Measurements from ENCODE around the gene ISOC1. TPM values are rescaled to one million over a fixed set of nuclear protein-coding genes. Genes with fewer than 3 reads are reported as not detected.

The ISOC1 gene
- total RNA-seq, 1 experiment from 2014 or later = 24.9 TPM

GRCh38 chr5:129118405-129118804, 23.9 kb downstream of the ISOC1 start (continued):
- TF ChIP-seq PRDM15 (CRISPR knock-in tag; IDR thresholded peaks at IDR 0.05) (no peak), NR3C1 (CRISPR knock-in tag; conservative IDR thresholded peaks at IDR 0.05; ENCODE audit: low read depth) (no peak), GABPB1 (CRISPR knock-in tag; IDR thresholded peaks at IDR 0.05) (no peak)

GRCh38 chr5:129118826-129119225, 24.3 kb downstream of the ISOC1 start:
- ATAC-seq = no peak
- no peaks in the 10 kb centered on the region for H3K9me3 Mint-ChIP-seq
- no peak for TF ChIP-seq JAZF1 (CRISPR knock-in tag; IDR thresholded peaks at IDR 0.05)
- TF ChIP-seq MYBL2 (CRISPR knock-in tag; IDR thresholded peaks at IDR 0.05) = no peak
- TF ChIP-seq ARID4B (CRISPR knock-in tag; IDR thresholded peaks at IDR 0.05; ENCODE audit: borderline replicate concordance) = no peak
- no peak for TF ChIP-seq ELF4 (CRISPR knock-in tag; IDR thresholded peaks at IDR 0.05; ENCODE audit: low read depth)
- no peak for TF ChIP-seq MXD4 (CRISPR knock-in tag; IDR thresholded peaks at IDR 0.05; ENCODE audit: borderline replicate concordance)
- TF ChIP-seq FOXP1 (CRISPR knock-in tag; IDR thresholded peaks at IDR 0.05; ENCODE audit: borderline replicate concordance) = no peak
- TF ChIP-seq, protein P1, sequence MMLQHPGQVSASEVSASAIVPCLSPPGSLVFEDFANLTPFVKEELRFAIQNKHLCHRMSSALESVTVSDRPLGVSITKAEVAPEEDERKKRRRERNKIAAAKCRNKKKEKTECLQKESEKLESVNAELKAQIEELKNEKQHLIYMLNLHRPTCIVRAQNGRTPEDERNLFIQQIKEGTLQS (CRISPR knock-in tag; conservative IDR thresholded peaks at IDR 0.05) = no peak
- TF ChIP-seq ZNF416 (CRISPR knock-in tag; IDR thresholded peaks at IDR 0.05) = no peak
- TF ChIP-seq ZNF138 (CRISPR knock-in tag; conservative IDR thresholded peaks at IDR 0.05) = no peak
- CTCF ChIA-PET = no interaction called here
- no peaks in the 10 kb centered on the region for H3K36me3 Mint-ChIP-seq
- no peak overlapping the region for H3K4me3 Mint-ChIP-seq
- H3K4me1 Mint-ChIP-seq = peaks cover 31% of the 10 kb centered on the region
- no peak for DNase-seq (ENCODE audit: low spot score)
- no peak overlapping the region for H3K27ac Mint-ChIP-seq
- POLR2A ChIA-PET = interaction anchor here (0.6 kb wide), 1 partner anchor 103 kb away, joined by 3 read pairs; no protein-coding TSS in a partner anchor
- H3K27me3 Mint-ChIP-seq (ENCODE audit: low read depth) = no peaks in the 10 kb centered on the region

GRCh38 chr5:129120158-129120581, 25.6 kb downstream of the ISOC1 start:
- ChIA-PET CTCF (interaction anchor here (1.3 kb wide), 1 partner anchor 25 kb away, joined by 3 read pairs; the partner anchor contains the start of gene ISOC1), POLR2A (no interaction called here)
- DNase-seq (ENCODE audit: low spot score) (no peak), ATAC-seq (no peak)
- Mint-ChIP-seq H3K36me3 (no peaks in the 10 kb centered on the region), H3K27me3 (ENCODE audit: low read depth) (no peaks in the 10 kb centered on the region), H3K27ac (no peak overlapping the region), H3K9me3 (no peaks in the 10 kb centered on the region), H3K4me1 (peaks cover 21% of the 10 kb centered on the region), H3K4me3 (no peak overlapping the region)
- TF ChIP-seq ETV6 (CRISPR knock-in tag; IDR thresholded peaks at IDR 0.05) (no peak), ZNF232 (CRISPR knock-in tag; IDR thresholded peaks at IDR 0.05) (no peak)
